ENCODE data around the gene WBP2NL.
A peak's percentile ranks its signal among the peaks of the same experiment; 100 is the strongest.

WBP2NL gene

DNA sequence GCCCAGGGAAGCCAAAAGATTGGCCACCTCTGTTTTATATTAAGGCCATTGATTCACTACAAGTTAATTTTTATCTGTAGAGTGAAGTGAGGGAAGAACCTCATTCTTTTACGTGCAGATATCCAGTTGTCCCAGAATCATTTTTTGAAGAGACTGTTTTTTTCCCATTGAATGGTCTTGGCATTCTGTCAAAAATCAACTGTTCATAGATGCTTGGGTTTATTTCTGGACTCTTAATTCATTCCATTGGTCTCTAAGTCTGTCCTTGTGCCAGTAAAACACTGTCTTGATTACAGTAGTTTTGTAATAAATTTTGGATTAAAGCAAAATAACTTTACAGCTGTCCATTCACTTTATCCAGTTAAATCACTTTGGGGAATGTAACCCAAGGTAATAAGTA lies 26.8 kb downstream of the WBP2NL start:
- no peaks in the 10 kb centered on the region for H3K27me3 Mint-ChIP-seq
- no peak for ATAC-seq (replicated peaks)
- H3K36me3 Mint-ChIP-seq (ENCODE audit: insufficient read depth): no peaks in the 10 kb centered on the region
- no peaks in the 10 kb centered on the region for H3K9me3 Mint-ChIP-seq
- no peak overlapping the region for H3K4me3 Mint-ChIP-seq
- peaks cover 0 to 6% of the 10 kb centered on the region in 2 donors for H3K4me1 Mint-ChIP-seq (ENCODE audit: low read depth in 2 of 2)
- DNase-seq: no peak
- H3K27ac Mint-ChIP-seq: no peak overlapping the region

DNA sequence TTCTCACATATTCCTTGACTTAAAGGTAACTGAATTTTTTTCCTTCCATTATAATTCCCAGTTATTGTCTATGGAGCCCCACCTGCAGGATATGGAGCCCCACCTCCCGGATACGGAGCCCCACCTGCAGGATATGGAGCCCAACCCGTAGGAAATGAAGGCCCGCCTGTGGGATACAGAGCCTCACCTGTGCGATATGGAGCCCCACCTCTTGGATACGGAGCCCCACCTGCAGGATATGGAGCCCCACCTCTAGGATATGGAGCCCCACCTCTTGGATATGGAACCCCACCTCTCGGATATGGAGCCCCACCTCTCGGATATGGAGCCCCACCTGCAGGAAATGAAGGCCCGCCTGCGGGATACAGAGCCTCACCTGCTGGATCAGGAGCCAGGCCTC lies 28.1 kb downstream of the WBP2NL start:
- Mint-ChIP-seq H3K27ac (no peak overlapping the region), H3K4me3 (no peak overlapping the region), H3K36me3 (ENCODE audit: insufficient read depth) (no peaks in the 10 kb centered on the region), H3K27me3 (no peaks in the 10 kb centered on the region), H3K9me3 (no peaks in the 10 kb centered on the region), H3K4me1 (ENCODE audit: low read depth in 2 of 2) (peaks cover 0 to 6% of the 10 kb centered on the region in 2 donors)
- DNase-seq (no peak), ATAC-seq (replicated peaks) (no peak)

DNA sequence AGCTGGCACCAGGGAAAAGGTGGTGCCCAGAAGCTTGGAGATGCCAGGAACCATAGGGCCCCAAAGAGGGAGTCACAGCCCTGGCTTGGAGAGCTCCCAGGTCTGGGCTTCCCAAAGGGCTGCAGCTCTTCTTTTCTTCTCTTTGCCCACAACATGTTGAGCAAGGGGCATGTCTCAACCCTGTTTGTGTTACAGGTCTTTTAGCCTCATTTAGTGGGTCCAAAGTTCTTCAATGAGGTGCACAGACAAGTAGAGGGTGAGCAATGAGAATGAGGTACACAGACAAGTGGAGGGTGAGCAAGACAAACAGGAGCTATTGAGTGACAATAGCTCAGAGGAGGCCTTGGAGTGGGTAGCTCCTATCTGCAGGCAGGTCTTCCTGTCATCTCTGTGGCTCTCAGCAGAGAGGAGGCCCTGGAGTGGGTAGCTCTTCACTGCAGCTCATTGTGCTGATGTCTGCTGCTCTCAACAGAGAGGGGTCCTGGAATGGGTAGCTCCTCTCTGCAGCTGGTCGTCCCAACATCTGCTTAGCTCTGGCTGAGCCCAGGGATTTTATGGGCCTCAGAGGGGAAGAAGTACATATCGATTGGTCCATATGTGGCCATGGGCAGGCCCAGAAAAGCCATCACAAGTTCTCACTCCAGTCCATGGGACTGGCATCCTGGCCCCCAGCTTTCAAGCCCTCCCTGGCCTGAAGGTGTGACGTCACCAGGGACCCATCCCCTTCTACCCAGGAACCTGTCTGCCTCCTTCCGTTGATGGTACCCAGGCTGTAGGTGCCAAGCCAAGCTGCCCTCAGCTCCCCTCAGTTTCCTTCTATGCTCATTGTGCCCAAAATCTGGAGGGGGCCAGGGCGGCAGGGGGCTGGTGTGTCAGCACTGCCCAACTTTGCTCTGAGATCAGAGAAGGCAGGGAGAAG lies 34.9 kb downstream of the WBP2NL start:
- no peak for ATAC-seq (replicated peaks)
- DNase-seq: no peak

DNA sequence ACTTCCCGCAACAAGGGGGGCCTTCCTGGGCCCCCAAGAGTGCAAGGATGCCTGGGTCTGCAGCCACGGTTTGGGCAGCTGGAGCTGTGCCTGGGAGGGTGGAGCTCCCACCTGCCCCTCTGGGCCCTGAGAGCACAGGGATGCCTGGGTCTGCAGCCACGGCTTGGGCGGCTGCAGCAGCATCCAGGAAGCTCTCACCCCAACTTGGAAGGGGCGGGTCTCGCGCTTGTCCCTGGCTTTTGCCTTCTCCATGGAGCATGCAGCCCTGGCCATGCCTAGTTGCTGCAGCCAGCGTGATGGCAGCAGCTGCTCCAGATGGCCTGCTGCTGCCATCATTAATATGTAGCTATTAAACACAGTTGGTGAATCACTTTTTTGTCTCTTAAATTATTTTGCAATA lies 36.7 kb downstream of the WBP2NL start:
- no peaks in the 10 kb centered on the region for H3K27me3 Mint-ChIP-seq
- H3K4me1 Mint-ChIP-seq (ENCODE audit: low read depth in 2 of 2): no peaks in the 10 kb centered on the region
- DNase-seq: no peak
- no peak overlapping the region for H3K27ac Mint-ChIP-seq
- peaks cover 5 to 8% of the 10 kb centered on the region in 2 donors for H3K9me3 Mint-ChIP-seq
- peaks cover 2% of the 10 kb centered on the region for H3K36me3 Mint-ChIP-seq (ENCODE audit: insufficient read depth)
- ATAC-seq (replicated peaks): no peak
- H3K4me3 Mint-ChIP-seq: no peak overlapping the region

More for the DNA sequence above, 34.9 kb downstream of the WBP2NL start:
- Mint-ChIP-seq H3K27me3 (no peaks in the 10 kb centered on the region), H3K4me3 (no peak overlapping the region), H3K4me1 (ENCODE audit: low read depth in 2 of 2) (no peaks in the 10 kb centered on the region), H3K36me3 (ENCODE audit: insufficient read depth) (peaks cover 2% of the 10 kb centered on the region), H3K9me3 (peaks cover 5 to 8% of the 10 kb centered on the region in 2 donors), H3K27ac (no peak overlapping the region)

DNA sequence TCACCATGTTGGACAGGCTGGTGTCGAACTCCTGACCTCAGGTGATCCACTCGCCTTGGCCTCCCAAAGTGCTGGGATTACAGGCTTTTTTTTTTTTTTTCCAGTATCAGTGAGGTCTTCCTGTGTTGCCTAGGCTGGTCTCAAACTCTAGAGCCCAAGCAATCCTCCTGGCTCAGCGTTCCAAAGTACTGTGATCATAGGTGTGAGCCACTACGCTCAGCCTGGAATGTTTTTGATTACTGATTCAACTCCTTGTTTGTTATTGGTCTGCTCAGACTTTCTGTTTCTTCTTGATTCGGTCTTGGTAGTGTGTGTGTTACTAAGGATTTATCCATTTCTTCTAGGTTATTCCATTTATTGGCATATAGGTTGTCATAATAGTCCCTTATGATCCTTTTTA lies 40.7 kb downstream of the WBP2NL start:
- H3K27ac Mint-ChIP-seq: no peak overlapping the region
- H3K27me3 Mint-ChIP-seq: peaks cover 0 to 8% of the 10 kb centered on the region in 2 donors
- H3K4me3 Mint-ChIP-seq: no peak overlapping the region
- DNase-seq (no peak), ATAC-seq (replicated peaks) (no peak)
- peaks cover 7 to 8% of the 10 kb centered on the region in 2 donors for H3K9me3 Mint-ChIP-seq
- peaks cover 2% of the 10 kb centered on the region for H3K36me3 Mint-ChIP-seq (ENCODE audit: insufficient read depth)
- no peaks in the 10 kb centered on the region for H3K4me1 Mint-ChIP-seq (ENCODE audit: low read depth in 2 of 2)

DNA sequence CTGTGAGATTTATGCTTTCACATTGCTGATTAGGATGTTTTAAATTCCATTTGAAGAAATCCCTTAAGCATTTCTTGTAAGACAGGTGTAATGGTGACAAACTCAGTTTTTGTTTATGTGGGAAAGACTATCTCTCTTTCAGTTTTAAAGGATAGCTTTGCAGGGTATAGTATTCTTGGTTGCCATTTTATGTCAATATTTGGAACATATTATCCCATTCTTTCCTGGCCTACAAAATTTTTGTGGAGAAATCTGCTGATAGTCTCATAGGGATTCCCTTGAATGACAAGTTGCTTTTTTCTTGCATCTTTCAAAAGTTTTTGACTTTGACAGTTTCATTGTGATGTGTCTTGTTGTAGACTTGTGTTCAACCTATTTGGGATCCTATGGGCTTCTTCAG lies 43.2 kb downstream of the WBP2NL start:
- no peaks in the 10 kb centered on the region for H3K4me1 Mint-ChIP-seq (ENCODE audit: low read depth in 2 of 2)
- DNase-seq (no peak), ATAC-seq (replicated peaks) (no peak)
- H3K27me3 Mint-ChIP-seq: peaks cover 0 to 8% of the 10 kb centered on the region in 2 donors
- H3K4me3 Mint-ChIP-seq: no peak overlapping the region
- peaks cover 2% of the 10 kb centered on the region for H3K36me3 Mint-ChIP-seq (ENCODE audit: insufficient read depth)
- H3K27ac Mint-ChIP-seq: no peak overlapping the region
- peaks cover 5 to 7% of the 10 kb centered on the region in 2 donors for H3K9me3 Mint-ChIP-seq

DNA sequence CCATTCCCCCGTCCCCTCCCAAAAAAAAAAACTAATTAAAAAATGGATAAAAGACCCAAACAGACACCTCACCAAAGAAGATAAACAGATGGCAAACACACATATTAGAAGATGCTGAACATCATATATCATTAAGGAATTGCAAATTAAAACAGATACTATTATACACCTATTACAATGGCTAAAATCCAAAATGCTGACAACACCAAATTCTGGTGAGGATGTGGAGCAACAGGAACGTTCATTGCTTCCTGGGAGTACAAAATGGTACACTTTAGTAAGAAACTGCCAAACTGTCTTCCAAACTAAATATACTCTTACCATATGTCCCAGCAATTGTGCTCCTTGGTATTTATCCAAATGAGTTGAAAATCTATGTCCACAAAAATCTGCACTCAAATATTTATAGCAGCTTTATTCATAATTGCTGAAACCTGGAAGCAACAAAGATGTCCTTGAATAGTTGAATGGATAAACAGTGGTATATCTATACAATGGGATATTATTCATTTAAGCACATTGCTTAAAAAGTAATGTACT lies 52.1 kb downstream of the WBP2NL start:
- no peaks in the 10 kb centered on the region for H3K9me3 Mint-ChIP-seq
- ATAC-seq (replicated peaks) (no peak), DNase-seq (no peak)
- H3K27ac Mint-ChIP-seq: no peak overlapping the region
- H3K36me3 Mint-ChIP-seq (ENCODE audit: insufficient read depth): no peaks in the 10 kb centered on the region
- no peak overlapping the region for H3K4me3 Mint-ChIP-seq
- H3K4me1 Mint-ChIP-seq (ENCODE audit: low read depth in 2 of 2): no peaks in the 10 kb centered on the region
- no peaks in the 10 kb centered on the region for H3K27me3 Mint-ChIP-seq

DNA sequence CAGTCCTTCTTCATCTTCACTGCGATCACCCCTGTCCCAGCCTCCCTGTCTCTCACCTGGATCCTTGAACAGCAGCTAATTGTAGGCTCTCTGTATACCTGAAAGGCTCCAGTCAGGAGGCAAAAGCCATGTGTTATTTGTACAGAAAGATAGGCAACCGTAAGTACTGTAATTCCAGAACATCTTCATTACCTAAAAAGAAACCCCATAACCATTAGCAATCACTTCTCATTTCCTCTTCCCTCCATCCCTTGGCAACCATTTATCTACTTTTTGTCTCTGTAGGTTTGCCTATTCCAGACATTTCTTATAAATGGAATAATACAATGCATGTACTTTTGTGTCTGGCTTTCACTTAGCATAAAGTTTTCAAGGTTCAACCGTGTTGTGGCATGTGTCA lies 54.2 kb downstream of the WBP2NL start:
- no peaks in the 10 kb centered on the region for H3K4me1 Mint-ChIP-seq (ENCODE audit: low read depth in 2 of 2)
- no peaks in the 10 kb centered on the region for H3K27me3 Mint-ChIP-seq
- ATAC-seq (replicated peaks) (no peak), DNase-seq (no peak)
- no peak overlapping the region for H3K27ac Mint-ChIP-seq
- H3K4me3 Mint-ChIP-seq: no peak overlapping the region
- H3K36me3 Mint-ChIP-seq (ENCODE audit: insufficient read depth): no peaks in the 10 kb centered on the region
- peaks cover 7 to 11% of the 10 kb centered on the region in 2 donors for H3K9me3 Mint-ChIP-seq

DNA sequence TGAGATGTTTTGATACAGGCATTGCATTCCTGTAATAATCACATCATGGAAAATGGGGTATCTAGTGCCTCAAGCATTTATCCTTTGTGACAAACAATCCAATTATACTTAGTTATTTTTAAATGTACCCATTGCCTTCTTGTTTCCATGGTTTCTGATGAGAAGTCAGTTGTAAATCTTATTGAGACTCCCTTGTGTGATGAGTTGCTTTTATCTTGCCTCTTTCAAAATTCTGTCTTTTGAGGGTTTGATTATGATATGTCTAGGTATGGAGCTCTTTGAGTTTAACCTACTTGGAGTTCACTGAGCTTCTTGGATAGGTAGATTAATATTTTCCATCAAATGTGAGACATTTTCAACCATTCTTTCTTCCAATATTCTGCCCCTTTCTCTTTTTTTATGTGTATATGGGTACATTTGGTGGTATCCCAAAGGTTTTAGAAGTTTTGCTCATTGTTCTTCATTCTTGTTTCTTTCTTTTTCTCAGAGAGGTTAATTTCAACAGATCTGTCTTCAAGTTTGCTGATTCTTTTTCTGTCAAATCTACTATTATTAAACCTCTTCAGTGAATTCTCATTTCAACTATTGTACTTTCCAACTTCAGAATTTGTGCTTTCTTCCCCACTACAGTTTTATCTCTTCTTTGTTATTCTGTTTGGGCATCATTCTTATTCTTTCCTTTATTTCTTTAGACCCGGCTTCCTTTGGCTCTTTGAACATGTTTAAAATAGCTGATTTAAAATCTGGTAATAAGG lies 58.3 kb downstream of the WBP2NL start:
- peaks cover 8% of the 10 kb centered on the region for H3K36me3 Mint-ChIP-seq (ENCODE audit: insufficient read depth)
- no peak overlapping the region for H3K4me3 Mint-ChIP-seq
- H3K4me1 Mint-ChIP-seq (ENCODE audit: low read depth in 2 of 2): no peaks in the 10 kb centered on the region
- H3K27me3 Mint-ChIP-seq: no peaks in the 10 kb centered on the region
- no peak overlapping the region for H3K27ac Mint-ChIP-seq
- H3K9me3 Mint-ChIP-seq: peaks cover 8 to 11% of the 10 kb centered on the region in 2 donors
- DNase-seq (no peak), ATAC-seq (replicated peaks) (no peak)

DNA sequence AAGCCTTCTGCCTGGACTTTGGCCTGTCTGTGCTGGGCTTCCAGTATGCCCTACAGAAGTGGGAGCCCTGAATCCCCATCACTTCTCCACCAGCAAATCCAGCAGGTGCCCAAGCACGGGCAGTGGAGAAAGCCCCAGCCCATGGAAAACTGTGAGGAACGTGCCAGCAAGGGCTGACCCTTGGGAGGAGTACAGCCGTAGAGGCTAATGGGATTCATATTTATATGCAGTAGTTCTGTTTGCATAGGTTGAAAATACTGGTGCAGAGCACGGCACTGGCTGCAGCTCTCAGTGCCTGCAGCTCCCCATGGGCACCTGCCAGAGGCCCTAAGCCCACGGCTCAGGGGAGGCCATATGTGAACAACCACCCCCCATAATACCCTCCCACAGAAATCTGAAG lies 61.9 kb downstream of the WBP2NL start:
- Mint-ChIP-seq H3K27ac (no peak overlapping the region), H3K4me1 (ENCODE audit: low read depth in 2 of 2) (peaks cover 2 to 5% of the 10 kb centered on the region in 2 donors), H3K9me3 (peaks cover 8 to 11% of the 10 kb centered on the region in 2 donors), H3K36me3 (ENCODE audit: insufficient read depth) (peaks cover 15% of the 10 kb centered on the region), H3K27me3 (no peaks in the 10 kb centered on the region), H3K4me3 (no peak overlapping the region)
- ATAC-seq (replicated peaks) (no peak), DNase-seq (no peak)

DNA sequence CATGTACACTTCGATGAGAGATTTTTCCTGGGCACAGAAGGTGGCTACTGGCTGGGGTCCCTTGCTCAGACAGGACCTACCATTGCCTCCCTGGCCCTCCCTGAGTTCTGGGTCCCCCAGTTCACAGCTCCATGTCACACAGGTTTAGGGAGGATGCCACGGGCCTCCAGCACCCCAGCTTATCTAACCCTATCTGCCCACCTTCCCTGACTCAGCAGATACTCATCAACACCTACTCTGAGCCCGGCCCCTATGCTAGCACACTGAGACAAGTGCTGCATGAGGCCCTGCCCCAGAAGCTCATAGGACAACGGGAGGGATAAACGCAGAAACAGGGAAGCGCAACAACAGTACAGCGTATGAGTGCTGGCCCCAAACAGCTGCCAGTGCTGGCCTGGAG lies 62.5 kb downstream of the WBP2NL start:
- Mint-ChIP-seq H3K4me3 (no peak overlapping the region), H3K36me3 (ENCODE audit: insufficient read depth) (peaks cover 15% of the 10 kb centered on the region), H3K9me3 (peaks cover 8 to 11% of the 10 kb centered on the region in 2 donors), H3K27me3 (no peaks in the 10 kb centered on the region), H3K4me1 (ENCODE audit: low read depth in 2 of 2) (peaks cover 2 to 5% of the 10 kb centered on the region in 2 donors), H3K27ac (no peak overlapping the region)
- ATAC-seq (replicated peaks): no peak
- DNase-seq: no peak

DNA sequence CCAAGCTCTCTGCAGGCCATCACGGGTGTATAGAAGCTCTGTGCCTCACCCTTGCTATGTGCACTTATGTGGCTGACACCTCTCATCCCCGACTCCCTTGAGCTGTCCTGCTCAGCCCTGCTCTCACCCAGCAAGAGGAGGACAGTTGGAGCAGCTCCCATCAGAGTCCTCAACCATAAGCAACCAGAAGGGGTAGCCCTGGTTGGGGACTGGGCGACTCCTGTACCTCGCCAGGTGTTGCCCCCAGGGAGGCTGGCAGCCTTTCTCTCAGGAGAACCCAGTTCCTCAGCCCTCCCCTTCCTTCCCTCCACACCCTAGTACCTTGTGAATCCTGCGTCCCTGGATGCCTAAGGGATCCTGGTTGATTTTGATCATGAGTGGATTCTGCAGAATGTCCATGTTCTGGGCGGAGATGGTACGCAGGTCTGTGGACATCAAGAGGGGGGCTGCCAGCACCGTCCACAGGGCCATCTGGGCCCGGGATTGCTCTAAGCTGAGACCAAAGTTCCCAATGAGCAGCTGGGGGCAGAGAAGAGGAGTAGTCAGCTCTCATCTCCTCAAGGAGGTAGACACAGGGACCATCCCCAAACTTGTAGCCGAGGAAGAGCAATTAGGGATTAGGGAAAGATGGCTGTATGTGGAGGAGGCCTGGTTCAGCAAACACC lies 64.0 kb downstream of the WBP2NL start:
- ATAC-seq (replicated peaks) (no peak), DNase-seq (no peak)
- Mint-ChIP-seq H3K36me3 (ENCODE audit: insufficient read depth) (peaks cover 21% of the 10 kb centered on the region), H3K4me1 (ENCODE audit: low read depth in 2 of 2) (peaks cover 5 to 10% of the 10 kb centered on the region in 2 donors), H3K4me3 (no peak overlapping the region), H3K27ac (no peak overlapping the region), H3K9me3 (peaks cover 0 to 2% of the 10 kb centered on the region in 2 donors), H3K27me3 (no peaks in the 10 kb centered on the region)

DNA sequence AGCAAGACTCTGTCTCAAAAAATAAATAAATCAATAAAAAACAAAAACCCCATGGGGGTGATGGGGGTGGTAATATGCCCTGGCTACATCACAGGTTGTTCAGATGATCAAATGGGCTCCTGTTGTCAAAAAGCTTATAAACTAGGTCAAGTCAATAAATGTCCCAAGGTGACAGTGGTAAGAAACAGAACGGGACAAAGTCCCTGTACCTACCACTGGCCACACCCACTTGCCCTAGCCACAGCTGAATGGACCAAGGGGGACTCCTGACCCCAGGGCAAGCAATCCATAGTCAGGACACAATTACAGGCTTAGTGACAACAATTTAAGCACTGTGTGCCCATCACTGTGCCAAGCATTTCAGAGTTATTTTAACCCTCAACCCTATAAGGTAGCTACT lies 66.0 kb downstream of the WBP2NL start:
- H3K27ac Mint-ChIP-seq: peak overlapping the region in 1 of 2 donors; percentile 5
- no peak overlapping the region for H3K4me3 Mint-ChIP-seq
- peaks cover 6 to 10% of the 10 kb centered on the region in 2 donors for H3K4me1 Mint-ChIP-seq (ENCODE audit: low read depth in 2 of 2)
- no peak for ATAC-seq (replicated peaks)
- no peaks in the 10 kb centered on the region for H3K27me3 Mint-ChIP-seq
- no peak for DNase-seq
- H3K9me3 Mint-ChIP-seq: no peaks in the 10 kb centered on the region
- peaks cover 21% of the 10 kb centered on the region for H3K36me3 Mint-ChIP-seq (ENCODE audit: insufficient read depth)

Measured in effector memory CD8-positive, alpha-beta T cell (primary cell).